Karpas-422 (cell line): ENCODE measurements around the gene TBC1D1. TPM values are rescaled to one million over a fixed set of nuclear protein-coding genes. Genes with fewer than 3 reads are reported as not detected.
A peak's percentile ranks its signal among the peaks of the same experiment; 100 is the strongest.

ENCODE experiments used
- DNase-seq: peaks from one replicate; pipeline ENCODE4 v3.0.0-alpha.2; 2015
- H2AFZ ChIP-seq: fragments of 200-600 bp; sonication (generic); 2 replicates; pipeline ENCODE4 v1.6.1; 2014; ENCODE audit warnings: antibody characterized with exemption, low read length, mixed read lengths
- H3K27ac ChIP-seq: fragments of 200-600 bp; sonication (generic); 2 replicates; pipeline ENCODE4 v1.5.1; 2014; ENCODE audit warnings: mild to moderate bottlenecking, low read length, moderate library complexity
- H3K27me3 ChIP-seq: fragments of 200-600 bp; sonication (generic); 2 replicates; pipeline ENCODE4 v1.6.1; 2014; ENCODE audit warnings: low read length, mixed read lengths
- H3K36me3 ChIP-seq: fragments of 200-600 bp; sonication (generic); 2 replicates; pipeline ENCODE4 v1.6.1; 2014; ENCODE audit warnings: low read length, mixed read lengths; ENCODE audit not compliant: insufficient read depth
- H3K4me1 ChIP-seq: fragments of 200-600 bp; sonication (generic); 2 replicates; pipeline ENCODE4 v1.6.1; 2014; ENCODE audit warnings: mild to moderate bottlenecking, low read length, mixed read lengths
- H3K4me2 ChIP-seq: fragments of 200-600 bp; sonication (generic); 2 replicates; pipeline ENCODE4 v1.6.1; 2014; ENCODE audit warnings: low read length, low read depth, mild to moderate bottlenecking; ENCODE audit not compliant: poor library complexity, severe bottlenecking
- H3K4me3 ChIP-seq: fragments of 200-600 bp; sonication (generic); 2 replicates; pipeline ENCODE4 v1.5.1; 2014; ENCODE audit warnings: mild to moderate bottlenecking, antibody characterized with exemption, low read length, mixed read lengths
- H3K79me2 ChIP-seq: fragments of 200-600 bp; sonication (generic); 2 replicates; pipeline ENCODE4 v1.6.1; 2014; ENCODE audit warnings: mild to moderate bottlenecking, low read length, mixed read lengths
- H3K9ac ChIP-seq: fragments of 200-600 bp; sonication (generic); 2 replicates; pipeline ENCODE4 v1.6.0; 2014; ENCODE audit warnings: low read length
- H3K9me2 ChIP-seq: fragments of 200-600 bp; sonication (generic), shearing (Covaris generic); replicated peaks from 2 replicates; pipeline ENCODE4 v1.6.0; 2014; ENCODE audit warnings: mild to moderate bottlenecking, low read length, moderate library complexity; ENCODE audit not compliant: insufficient read depth
- H3K9me3 ChIP-seq: fragments of 300-700, 200-600 bp; sonication (generic); 2 replicates; pipeline ENCODE4 v1.6.1; 2014; ENCODE audit warnings: low read length, mixed read lengths
- H4K20me1 ChIP-seq: fragments of 200-600 bp; sonication (generic); 2 replicates; pipeline ENCODE4 v1.6.1; 2014; ENCODE audit warnings: mild to moderate bottlenecking, antibody characterized with exemption, low read length, low read depth; ENCODE audit not compliant: insufficient read depth
- total RNA-seq: library from RNA; depleted of rRNA; stranded (reverse); fragments of >200 nt; shearing (Covaris generic); gene quantifications from 2 replicates; pipeline ENCODE4 v1.2.3, GENCODE V29; 2014; ENCODE audit warnings: low replicate concordance

TBC1D1 gene
- total RNA-seq, 1 experiment from 2014 or later: 30.5 TPM

DNA sequence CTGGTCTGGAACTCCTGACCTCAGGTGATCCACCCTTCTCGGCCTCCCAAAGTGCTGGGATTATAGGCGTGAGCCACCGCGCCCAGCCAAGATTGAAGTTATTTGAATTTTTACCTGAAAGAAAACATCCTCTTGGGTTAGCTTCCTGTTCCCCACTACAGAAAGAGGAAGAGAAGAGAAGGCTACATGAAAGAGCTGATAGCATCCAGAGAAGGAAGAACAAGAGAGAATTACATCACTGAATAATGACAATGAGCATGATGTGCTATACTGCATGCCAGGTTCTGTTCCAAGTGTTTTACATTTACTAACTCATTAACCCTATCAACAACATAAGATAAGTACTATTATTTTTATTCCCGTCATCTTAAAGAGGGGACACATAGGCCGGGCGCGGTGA is 11.5 kb upstream of the TBC1D1 start:
- no peaks in the 10 kb centered on the region for H3K79me2 ChIP-seq
- H3K36me3 ChIP-seq: no peaks in the 10 kb centered on the region
- no peak for DNase-seq
- no peak overlapping the region for H2AFZ ChIP-seq
- H3K27me3 ChIP-seq: no peaks in the 10 kb centered on the region
- no peaks in the 10 kb centered on the region for H4K20me1 ChIP-seq
- H3K9ac ChIP-seq: no peak overlapping the region
- H3K4me3 ChIP-seq: no peak overlapping the region
- H3K4me2 ChIP-seq: no peak overlapping the region
- no peaks in the 10 kb centered on the region for H3K9me3 ChIP-seq
- no peak overlapping the region for H3K27ac ChIP-seq
- no peaks in the 10 kb centered on the region for H3K9me2 ChIP-seq
- H3K4me1 ChIP-seq: no peaks in the 10 kb centered on the region

DNA sequence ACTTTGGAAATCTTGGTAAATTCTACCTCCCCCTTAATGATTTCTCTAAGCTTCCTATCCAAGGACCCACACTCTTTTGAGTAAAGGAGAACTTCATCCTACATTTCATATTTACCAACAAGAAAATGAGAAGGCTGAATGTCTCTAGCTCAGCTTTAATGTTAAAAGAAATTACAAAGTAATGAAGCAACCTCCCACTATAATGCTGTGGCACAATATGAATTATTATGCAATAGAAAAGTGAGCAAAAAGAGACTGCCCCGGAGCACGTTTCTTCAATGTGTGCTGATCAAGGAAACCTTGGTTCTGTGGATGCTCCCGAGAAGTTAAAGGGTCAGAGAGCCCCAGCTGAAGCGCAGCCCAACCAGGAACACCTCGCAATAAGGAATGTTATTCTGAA is 9.1 kb upstream of the TBC1D1 start:
- no peak for DNase-seq
- Histone ChIP-seq H3K9me2 (no peaks in the 10 kb centered on the region), H3K4me2 (no peak overlapping the region), H3K27me3 (no peaks in the 10 kb centered on the region), H3K4me3 (no peak overlapping the region), H3K27ac (no peak overlapping the region), H3K9ac (no peak overlapping the region), H3K4me1 (no peaks in the 10 kb centered on the region), H3K79me2 (no peaks in the 10 kb centered on the region), H3K36me3 (no peaks in the 10 kb centered on the region), H4K20me1 (no peaks in the 10 kb centered on the region), H3K9me3 (no peaks in the 10 kb centered on the region), H2AFZ (no peak overlapping the region)

DNA sequence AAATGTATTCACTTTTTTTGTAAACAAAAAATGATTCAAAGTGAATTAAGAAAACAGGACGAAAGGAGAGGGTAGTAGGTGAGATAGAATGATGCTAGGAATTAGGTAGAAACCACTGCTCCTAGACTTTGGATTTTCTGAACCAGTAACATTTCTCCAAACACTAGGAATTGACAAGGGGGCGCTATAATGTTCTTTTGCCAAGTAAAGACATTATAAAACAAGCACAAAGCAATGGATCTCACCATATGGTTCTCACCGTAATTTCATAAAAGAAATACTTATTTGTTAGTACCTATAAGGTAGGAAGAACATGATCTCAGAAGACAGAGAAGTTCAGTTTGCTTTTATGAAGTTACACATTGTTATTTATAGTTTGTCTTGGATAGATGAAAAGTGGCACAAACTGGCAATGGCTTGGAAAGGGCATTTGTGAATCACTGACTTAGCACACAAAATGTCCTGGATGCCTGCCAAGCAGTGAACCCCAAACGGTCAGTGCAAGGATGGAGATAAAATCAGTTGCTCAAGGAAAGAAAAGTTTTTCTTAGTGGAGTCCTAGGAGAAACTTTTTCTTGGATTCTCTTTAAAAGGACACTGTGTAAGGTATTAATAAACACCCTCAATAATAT is 8.1 kb upstream of the TBC1D1 start:
- H2AFZ ChIP-seq: no peak overlapping the region

DNA sequence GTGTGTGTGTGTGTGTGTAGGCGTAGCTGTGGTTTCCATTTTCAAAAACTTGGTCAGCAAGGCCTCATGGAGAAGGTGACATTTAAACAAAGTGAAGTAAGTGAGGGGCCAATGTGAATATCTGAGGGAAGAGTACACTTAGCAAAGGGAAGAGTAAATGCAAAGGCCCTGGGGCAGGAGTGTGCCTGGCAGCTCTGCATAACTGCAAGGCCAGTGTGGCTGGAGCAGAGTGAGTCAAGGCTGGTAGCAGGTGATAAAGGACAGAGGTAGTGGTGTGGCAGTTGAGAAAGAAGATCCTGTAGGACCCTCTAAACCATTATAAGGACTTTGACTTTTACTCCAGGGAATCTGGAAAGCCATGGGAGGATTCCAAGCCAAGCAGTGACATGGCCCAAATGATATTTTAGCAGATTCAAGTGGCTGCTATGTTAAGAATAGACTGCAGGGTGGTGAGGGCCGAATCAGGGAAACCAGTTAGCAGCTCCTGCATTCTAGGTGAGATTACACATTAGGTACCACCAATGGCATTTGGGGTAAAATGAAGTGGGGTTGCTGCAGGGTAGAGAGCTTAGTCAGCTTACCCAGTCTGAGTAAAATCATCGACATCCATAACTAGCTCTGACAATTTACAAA is 5.9 kb upstream of the TBC1D1 start:
- Histone ChIP-seq H3K9ac (no peak overlapping the region), H3K27me3 (no peaks in the 10 kb centered on the region), H3K4me1 (peaks cover under 1% of the 10 kb centered on the region; the same call in 1 of the 2 replicates), H3K9me3 (no peaks in the 10 kb centered on the region), H3K4me3 (no peak overlapping the region), H4K20me1 (no peaks in the 10 kb centered on the region), H3K36me3 (no peaks in the 10 kb centered on the region), H2AFZ (no peak overlapping the region), H3K79me2 (no peaks in the 10 kb centered on the region), H3K27ac (no peak overlapping the region), H3K9me2 (no peaks in the 10 kb centered on the region; the same call in 1 of the 2 replicates), H3K4me2 (no peak overlapping the region)
- peak; percentile 32 for DNase-seq

More for the DNA sequence above, 8.1 kb upstream of the TBC1D1 start:
- Histone ChIP-seq H3K79me2 (no peaks in the 10 kb centered on the region), H3K4me2 (no peak overlapping the region), H3K4me1 (no peaks in the 10 kb centered on the region), H3K36me3 (no peaks in the 10 kb centered on the region), H3K9ac (no peak overlapping the region), H3K9me2 (no peaks in the 10 kb centered on the region; the same call in 1 of the 2 replicates), H4K20me1 (no peaks in the 10 kb centered on the region), H3K27ac (no peak overlapping the region), H3K27me3 (no peaks in the 10 kb centered on the region), H3K4me3 (no peak overlapping the region), H3K9me3 (no peaks in the 10 kb centered on the region)
- DNase-seq: no peak

DNA sequence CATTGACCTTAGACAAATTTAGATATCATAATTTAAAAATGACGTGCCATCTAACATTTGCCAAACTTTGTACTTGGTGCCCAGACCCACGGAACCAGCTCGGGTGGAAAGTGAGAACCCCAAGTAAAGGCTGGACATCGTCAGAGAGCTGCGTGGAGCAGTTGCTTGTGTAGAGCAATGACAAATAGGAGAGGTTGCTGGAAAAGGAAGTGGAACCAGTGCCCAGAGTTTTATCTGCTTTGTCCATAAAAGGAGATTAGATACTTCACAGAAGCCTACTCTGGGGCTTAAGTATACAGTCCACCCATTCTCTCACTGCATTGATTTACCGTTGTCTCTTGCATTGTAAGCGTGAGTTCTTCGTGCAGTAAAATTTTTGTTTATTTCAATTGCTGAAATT is 5.4 kb upstream of the TBC1D1 start:
- H3K36me3 ChIP-seq: no peaks in the 10 kb centered on the region
- H3K27ac ChIP-seq: no peak overlapping the region
- H3K4me3 ChIP-seq: no peak overlapping the region
- H3K9me3 ChIP-seq: no peaks in the 10 kb centered on the region
- no peak overlapping the region for H2AFZ ChIP-seq
- H3K4me1 ChIP-seq: peaks cover 6% of the 10 kb centered on the region
- no peaks in the 10 kb centered on the region; the same call in 1 of the 2 replicates for H3K9me2 ChIP-seq
- no peaks in the 10 kb centered on the region for H3K27me3 ChIP-seq
- no peak overlapping the region for H3K4me2 ChIP-seq
- DNase-seq: peak; percentile 39
- no peak overlapping the region for H3K9ac ChIP-seq
- H4K20me1 ChIP-seq: no peaks in the 10 kb centered on the region
- no peaks in the 10 kb centered on the region for H3K79me2 ChIP-seq

DNA sequence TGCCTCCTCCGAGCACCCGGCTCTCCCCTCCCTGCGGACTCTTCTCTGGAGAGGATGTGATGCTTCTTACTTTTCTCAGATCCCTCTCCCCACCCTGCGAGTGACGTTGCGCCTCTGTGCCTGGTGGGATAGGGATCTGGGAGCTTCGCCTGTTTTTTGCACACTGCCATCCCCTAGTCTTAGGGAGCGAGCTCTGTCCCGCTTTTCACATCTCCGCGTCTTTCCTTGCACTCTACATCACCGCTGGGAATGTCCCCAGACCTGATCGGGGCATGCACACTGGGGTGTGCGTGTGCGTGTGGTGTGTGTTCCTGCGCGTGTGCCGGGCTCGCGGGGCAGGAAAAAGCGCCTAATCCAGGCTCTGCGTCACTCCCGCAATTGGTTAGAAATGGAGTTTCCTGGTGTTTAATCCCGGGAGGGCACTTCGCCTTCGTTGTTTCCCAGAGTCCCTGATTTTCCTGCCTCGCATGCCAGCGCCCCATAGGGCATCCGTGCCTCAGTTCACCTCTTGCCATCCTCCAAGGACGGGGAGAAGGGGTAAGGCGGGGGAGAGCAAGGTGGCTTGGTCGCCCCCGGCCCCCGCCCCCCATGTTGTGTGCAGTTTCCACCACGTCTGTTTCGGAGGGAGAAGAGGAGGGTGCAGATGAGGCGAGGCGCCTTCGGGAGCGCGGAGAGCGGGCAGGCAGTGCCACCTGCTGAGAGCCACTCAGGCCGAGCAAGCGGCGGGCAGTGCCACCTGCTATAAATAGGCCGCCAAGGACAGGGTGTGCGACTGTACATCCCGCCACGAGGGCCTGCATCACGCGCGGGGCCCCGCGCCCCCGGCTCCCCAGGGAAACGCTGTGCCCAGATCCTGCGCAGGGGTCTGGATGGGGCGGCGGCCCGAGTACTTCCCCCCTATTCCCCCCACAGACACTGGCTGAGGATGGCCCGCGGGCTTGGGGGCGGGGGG is 759 bp upstream of the TBC1D1 start:
- H3K4me3 ChIP-seq: peak overlapping the region; percentile 81
- no peaks in the 10 kb centered on the region for H3K9me3 ChIP-seq
- no peaks in the 10 kb centered on the region for H3K27me3 ChIP-seq
- H3K79me2 ChIP-seq: peaks cover 23% of the 10 kb centered on the region
- H4K20me1 ChIP-seq: no peaks in the 10 kb centered on the region
- peaks cover 25% of the 10 kb centered on the region for H3K4me1 ChIP-seq
- H3K9ac ChIP-seq: peak overlapping the region; percentile 73
- peak overlapping the region; percentile 87 for H3K4me2 ChIP-seq
- no peaks in the 10 kb centered on the region; the same call in 1 of the 2 replicates for H3K9me2 ChIP-seq
- H3K36me3 ChIP-seq: no peaks in the 10 kb centered on the region
- H3K27ac ChIP-seq: no peak overlapping the region
- H2AFZ ChIP-seq: peak overlapping the region; percentile 93
- DNase-seq: no peak

DNA sequence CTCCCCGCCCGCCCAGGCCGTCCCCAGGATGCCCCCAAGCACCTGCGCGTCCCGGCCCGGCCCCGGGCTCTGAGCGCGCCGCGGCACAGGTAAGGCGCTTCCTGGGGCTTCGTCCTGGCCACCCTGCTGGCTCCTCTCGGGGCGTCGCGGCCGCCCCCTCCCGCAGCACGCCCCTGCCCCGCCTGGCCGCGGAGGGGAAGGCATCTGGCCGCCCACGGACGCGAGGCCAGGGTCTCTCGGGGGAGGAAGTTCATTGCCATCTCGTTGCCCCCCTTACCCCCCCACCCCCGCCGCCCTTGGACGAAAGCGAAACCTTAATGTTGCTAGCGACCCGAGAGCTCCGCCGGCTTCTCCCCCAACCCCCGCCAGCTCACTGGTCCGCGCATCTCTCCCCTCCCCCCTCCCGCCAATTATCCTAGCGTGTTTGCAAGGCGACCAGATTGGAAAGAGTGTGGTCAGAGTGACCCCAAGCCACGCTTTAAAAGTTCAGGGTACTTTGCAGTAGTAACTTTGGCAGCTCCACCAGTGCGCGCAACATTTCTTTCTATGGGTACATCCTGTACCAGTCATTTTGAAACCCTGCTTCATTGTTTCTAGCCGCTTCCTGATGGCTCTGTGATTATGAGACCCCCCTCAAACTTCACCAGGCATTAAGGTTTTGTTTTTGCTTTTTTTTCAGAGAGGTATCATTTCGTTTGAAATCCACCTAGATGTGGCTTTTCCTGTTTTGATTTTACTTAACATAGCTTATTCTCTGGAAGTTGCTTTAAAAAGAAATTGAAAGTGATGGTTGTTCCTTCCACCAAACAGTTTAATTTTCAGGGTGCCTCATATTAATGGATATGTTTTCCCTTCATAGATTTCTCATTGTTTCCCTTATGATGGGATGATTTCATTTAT is 626 bp downstream of the TBC1D1 start:
- H4K20me1 ChIP-seq: no peaks in the 10 kb centered on the region
- H3K9me3 ChIP-seq: no peaks in the 10 kb centered on the region
- peak overlapping the region; percentile 81 for H3K4me3 ChIP-seq
- peak overlapping the region; percentile 51 for H3K27ac ChIP-seq
- H3K9ac ChIP-seq: peak overlapping the region; percentile 73
- peaks cover 29% of the 10 kb centered on the region for H3K4me1 ChIP-seq
- no peaks in the 10 kb centered on the region; the same call in 1 of the 2 replicates for H3K9me2 ChIP-seq
- H3K27me3 ChIP-seq: no peaks in the 10 kb centered on the region
- peaks cover 35% of the 10 kb centered on the region for H3K79me2 ChIP-seq
- H3K4me2 ChIP-seq: peak overlapping the region; percentile 87
- H3K36me3 ChIP-seq: no peaks in the 10 kb centered on the region
- DNase-seq: peak; percentile 74
- peak overlapping the region; percentile 93 for H2AFZ ChIP-seq
